Thoracic aorta (tissue), 2 donors: Measurements from ENCODE around the gene ERN1. TPM values are rescaled to one million over a fixed set of nuclear protein-coding genes. Genes with fewer than 3 reads are reported as not detected.
"Not testable (repeated sequence)": the region's sequence is repeated elsewhere in the genome, so short reads cannot be mapped to it uniquely, and the experiment has no call there.

Experiments used
- ATAC-seq: fragments of 150-250 bp; one replicate; pipeline ENCODE4 v1.8.0; 2017; ENCODE audit warnings: low read depth; ENCODE audit not compliant: insufficient number of reproducible peaks, low FRiP score
- DNase-seq: peaks from one replicate; pipeline ENCODE4 v3.0.0-alpha.2; 2020; ENCODE audit warnings: low spot score
- H3K27ac ChIP-seq, 2 donors: fragments of 200-600 bp; sonication (generic); 1 replicate in 1 of 2; 2 replicates in 1 of 2; pipeline ENCODE4 v1.5.1; 2016; ENCODE audit warnings: mild to moderate bottlenecking in 2 of 2, moderate library complexity in 2 of 2
- H3K27me3 ChIP-seq: fragments of 200-600 bp; sonication (generic); replicated peaks from 2 replicates; pipeline ENCODE4 v1.6.0; 2016; ENCODE audit warnings: mild to moderate bottlenecking; ENCODE audit not compliant: insufficient read depth
- H3K36me3 ChIP-seq: fragments of 200-600 bp; sonication (generic); one replicate; pipeline ENCODE4 v1.5.1; 2016
- H3K4me1 ChIP-seq, 2 donors: fragments of 200-600 bp; sonication (generic); 1 replicate in 1 of 2; 2 replicates in 1 of 2; pipeline versions ENCODE4 v1.5.1 to v1.6.0; 2016; ENCODE audit warnings: low read depth in 2 of 2, mild to moderate bottlenecking in 1 of 2; ENCODE audit not compliant: control insufficient read depth in 1 of 2
- H3K4me3 ChIP-seq: fragments of 200-600 bp; sonication (generic); 2 replicates; pipeline ENCODE4 v1.5.1; 2016; ENCODE audit warnings: mild to moderate bottlenecking
- H3K9me3 ChIP-seq: fragments of 200-600 bp; sonication (generic); 2 replicates; pipeline ENCODE4 v1.5.1; 2016
- total RNA-seq, 2 donors: library from RNA; depleted of rRNA; stranded (reverse); fragments of >200 nt; gene quantifications; one replicate each; pipeline versions ENCODE4 v1.1.0 to v1.2.3, GENCODE V29; 2016
- TF ChIP-seq, protein P1 (sequence below): fragments of 200-600 bp; sonication (generic); IDR thresholded peaks from one replicate; pipeline ENCODE4 v1.5.1; 2019; ENCODE audit warnings: antibody characterized with exemption

Gene ERN1
- total RNA-seq, 2 donors from 2014 or later = 13.0 to 22.7 TPM

GRCh38 chr17:64128787-64129514 lies 993 bp downstream of the ERN1 start:
- Histone ChIP-seq H3K27ac (peak overlapping the region; percentile 95 to 97), H3K9me3 (no peaks in the 10 kb centered on the region), H3K27me3 (no peaks in the 10 kb centered on the region), H3K4me3 (peak overlapping the region; percentile 92), H3K4me1 (peaks cover 11 to 38% of the 10 kb centered on the region in 2 donors), H3K36me3 (no peaks in the 10 kb centered on the region)
- DNase-seq (no peak), ATAC-seq (no peak)
- TF ChIP-seq, protein P1, sequence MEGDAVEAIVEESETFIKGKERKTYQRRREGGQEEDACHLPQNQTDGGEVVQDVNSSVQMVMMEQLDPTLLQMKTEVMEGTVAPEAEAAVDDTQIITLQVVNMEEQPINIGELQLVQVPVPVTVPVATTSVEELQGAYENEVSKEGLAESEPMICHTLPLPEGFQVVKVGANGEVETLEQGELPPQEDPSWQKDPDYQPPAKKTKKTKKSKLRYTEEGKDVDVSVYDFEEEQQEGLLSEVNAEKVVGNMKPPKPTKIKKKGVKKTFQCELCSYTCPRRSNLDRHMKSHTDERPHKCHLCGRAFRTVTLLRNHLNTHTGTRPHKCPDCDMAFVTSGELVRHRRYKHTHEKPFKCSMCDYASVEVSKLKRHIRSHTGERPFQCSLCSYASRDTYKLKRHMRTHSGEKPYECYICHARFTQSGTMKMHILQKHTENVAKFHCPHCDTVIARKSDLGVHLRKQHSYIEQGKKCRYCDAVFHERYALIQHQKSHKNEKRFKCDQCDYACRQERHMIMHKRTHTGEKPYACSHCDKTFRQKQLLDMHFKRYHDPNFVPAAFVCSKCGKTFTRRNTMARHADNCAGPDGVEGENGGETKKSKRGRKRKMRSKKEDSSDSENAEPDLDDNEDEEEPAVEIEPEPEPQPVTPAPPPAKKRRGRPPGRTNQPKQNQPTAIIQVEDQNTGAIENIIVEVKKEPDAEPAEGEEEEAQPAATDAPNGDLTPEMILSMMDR = no peak

- Histone ChIP-seq H3K36me3 (no peaks in the 10 kb centered on the region), H3K4me3 (no peak overlapping the region), H3K27ac (no peak overlapping the region), H3K4me1 (peaks cover 11 to 38% of the 10 kb centered on the region in 2 donors), H3K9me3 (no peaks in the 10 kb centered on the region), H3K27me3 (no peaks in the 10 kb centered on the region)
- DNase-seq = no peak
- TF ChIP-seq, protein P1 = no peak
- no peak for ATAC-seq
Observed at GRCh38 chr17:64126918-64127317, 3.0 kb downstream of the ERN1 start.

DNA sequence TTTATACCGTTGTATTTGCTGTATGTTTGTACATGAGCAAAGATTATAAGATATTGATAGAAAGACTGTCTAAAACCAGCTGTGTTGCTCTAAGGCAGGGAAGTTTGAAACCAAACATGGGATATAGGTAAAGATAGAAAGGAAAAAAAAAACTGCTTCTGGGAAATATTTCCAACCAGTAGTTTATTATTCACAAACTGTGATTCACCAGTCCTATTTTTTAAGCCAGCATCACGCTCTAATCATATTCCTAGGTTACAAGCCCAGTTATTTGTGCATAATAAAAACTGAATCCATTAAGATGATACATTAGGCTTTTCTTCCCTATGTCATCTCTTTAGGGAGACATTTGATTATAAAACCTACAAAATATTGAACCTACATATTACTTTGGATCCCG lies 4.0 kb downstream of the ERN1 start:
- no peak overlapping the region for H3K27ac ChIP-seq

DNA sequence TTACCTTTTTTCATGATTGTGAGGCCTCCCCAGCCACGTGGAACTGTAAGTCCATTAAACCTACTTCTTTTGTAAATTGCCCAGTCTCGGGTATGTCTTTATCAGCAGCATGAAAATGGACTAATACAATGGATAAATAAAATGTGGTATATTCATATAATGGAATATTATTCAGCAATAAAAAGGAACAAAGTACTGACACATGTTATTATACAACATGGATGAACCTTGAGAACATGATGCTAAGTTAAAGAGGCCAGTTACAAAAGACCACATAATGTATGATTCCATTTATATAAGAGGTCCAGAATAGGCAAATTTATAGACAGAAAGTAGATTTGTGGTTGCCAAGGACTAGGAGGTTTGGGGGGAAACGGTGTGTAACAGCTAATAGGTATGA lies 5.3 kb downstream of the ERN1 start:
- DNase-seq (no peak), ATAC-seq (no peak)
- Histone ChIP-seq H3K27ac (no peak overlapping the region), H3K36me3 (no peaks in the 10 kb centered on the region), H3K9me3 (no peaks in the 10 kb centered on the region), H3K4me1 (peaks cover 11 to 25% of the 10 kb centered on the region in 2 donors), H3K4me3 (no peak overlapping the region), H3K27me3 (no peaks in the 10 kb centered on the region)
- TF ChIP-seq, protein P1 = no peak

More for the DNA sequence above, 4.0 kb downstream of the ERN1 start:
- Histone ChIP-seq H3K36me3 (no peaks in the 10 kb centered on the region), H3K27me3 (no peaks in the 10 kb centered on the region), H3K4me1 (peaks cover 11 to 31% of the 10 kb centered on the region in 2 donors), H3K4me3 (no peak overlapping the region), H3K9me3 (no peaks in the 10 kb centered on the region)
- TF ChIP-seq, protein P1 = no peak
- DNase-seq = no peak
- no peak for ATAC-seq

GRCh38 chr17:64123114-64123513 lies 6.8 kb downstream of the ERN1 start:
- DNase-seq (no peak), ATAC-seq (no peak)
- Histone ChIP-seq H3K27ac (no peak overlapping the region), H3K9me3 (no peaks in the 10 kb centered on the region), H3K36me3 (no peaks in the 10 kb centered on the region), H3K4me1 (peaks cover 8 to 24% of the 10 kb centered on the region in 2 donors), H3K27me3 (no peaks in the 10 kb centered on the region), H3K4me3 (no peak overlapping the region)
- TF ChIP-seq, protein P1 = no peak

GRCh38 chr17:64120972-64121786 lies 8.8 kb downstream of the ERN1 start:
- not testable (repeated sequence) for H3K27ac ChIP-seq, DNase-seq, ATAC-seq, H3K4me3 ChIP-seq, H3K9me3 ChIP-seq, H3K36me3 ChIP-seq, H3K27me3 ChIP-seq
- H3K4me1 ChIP-seq = peaks cover 12 to 17% of the 10 kb centered on the region in 2 donors
